COLO668 (cell line): ENCODE data around the gene MED12L.

Source experiments
- DNase-seq: peaks from one replicate; lab custom pipeline; 2025; ENCODE audit not compliant: unreplicated experiment; lab: John Stamatoyannopoulos, UW

MED12L gene

GRCh38 chr3:151400341-151400740, 314.9 kb downstream of the MED12L start:
- no peak for DNase-seq

DNA sequence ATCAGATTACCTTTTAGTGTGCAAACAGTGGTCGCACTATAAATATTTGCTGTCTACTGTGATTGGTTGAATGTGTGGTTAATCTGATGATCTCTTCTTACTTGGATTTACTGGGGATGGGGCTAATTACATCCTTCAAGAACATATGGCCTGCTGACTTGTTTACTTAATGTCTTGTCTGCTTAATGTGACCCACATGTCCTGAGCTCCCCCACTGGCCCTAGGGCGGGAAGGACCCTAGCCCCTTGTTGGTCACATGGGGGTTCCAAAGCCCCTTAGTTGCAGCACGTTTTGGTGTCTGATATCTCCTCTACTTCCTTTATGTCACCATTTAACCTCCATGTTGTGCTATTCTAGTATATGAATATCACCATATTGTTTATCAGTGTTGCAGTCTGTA, 316.9 kb downstream of the MED12L start:
- no peak for DNase-seq

DNA sequence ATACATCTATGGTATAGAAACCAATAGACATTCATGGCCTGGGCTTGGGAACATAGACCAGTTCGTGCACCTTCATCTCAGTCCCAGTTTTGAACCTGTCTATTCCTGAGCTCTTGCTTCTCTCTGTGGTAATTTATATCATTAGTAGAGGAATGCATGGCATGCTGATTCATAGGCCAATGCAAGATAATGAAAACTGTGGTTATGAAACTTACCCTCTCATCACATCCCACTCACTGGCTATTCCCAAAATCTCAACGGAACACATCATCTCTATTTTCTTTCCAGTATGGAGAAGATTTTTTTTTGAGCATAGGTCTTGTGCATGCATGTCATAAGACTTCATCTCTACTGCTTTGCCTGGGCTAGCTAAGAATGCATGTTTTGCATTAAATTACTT, 317.8 kb downstream of the MED12L start:
- no peak for DNase-seq

GRCh38 chr3:151404316-151404715, 318.9 kb downstream of the MED12L start:
- DNase-seq: no peak

DNA sequence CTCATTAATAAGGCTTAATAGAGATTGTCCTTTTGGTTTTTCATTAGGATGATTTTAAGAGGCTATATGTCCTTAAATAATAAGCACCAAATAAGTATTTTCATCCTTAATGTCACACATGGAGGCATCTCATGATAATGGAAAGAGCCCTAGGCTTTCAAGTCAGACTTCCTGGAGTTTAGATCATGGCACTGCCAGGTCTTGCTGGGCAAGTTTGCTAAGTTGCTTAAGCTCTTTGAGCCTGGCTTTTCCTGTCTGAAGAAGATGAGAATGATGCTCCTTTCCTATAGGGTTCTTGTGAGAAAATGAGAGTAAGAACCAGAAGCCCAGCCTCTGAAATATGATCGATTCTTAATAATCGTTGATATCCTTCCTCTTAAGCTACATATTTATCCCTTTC, 322.5 kb downstream of the MED12L start:
- no peak for DNase-seq

DNA sequence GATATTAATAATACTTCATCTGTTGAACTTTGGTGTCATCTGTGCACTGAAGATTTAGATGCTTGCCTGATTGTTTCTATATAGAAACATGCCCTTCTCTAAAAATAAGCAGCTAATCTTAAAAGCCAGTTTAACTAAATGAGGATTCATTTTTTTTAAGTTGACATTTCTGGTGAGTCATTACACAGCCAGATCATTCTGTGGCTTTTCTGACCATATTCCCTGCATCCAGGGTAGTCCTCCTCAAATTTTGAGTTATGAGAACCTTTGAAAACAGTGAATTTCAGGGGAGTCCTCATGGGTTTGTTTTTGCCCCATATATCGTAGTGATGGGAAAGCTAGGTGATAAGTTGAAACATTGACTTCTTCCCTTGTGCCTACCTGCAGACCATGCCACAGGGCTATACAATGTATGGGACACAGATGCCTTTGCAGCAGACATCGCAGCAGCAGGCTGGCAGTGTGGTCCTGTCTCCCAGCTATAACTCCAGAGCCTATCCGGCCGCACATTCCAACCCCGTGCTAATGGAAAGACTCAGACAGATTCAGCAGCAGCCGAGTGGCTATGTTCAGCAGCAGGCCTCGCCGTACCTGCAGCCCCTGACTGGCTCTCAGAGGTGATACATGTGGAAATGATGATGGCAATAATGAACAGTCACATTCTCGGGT, 325.6 kb downstream of the MED12L start:
- DNase-seq: no peak

- DNase-seq: no peak
Measured at GRCh38 chr3:151412989-151413388, 327.5 kb downstream of the MED12L start.

GRCh38 chr3:151415289-151415688, 329.8 kb downstream of the MED12L start:
- no peak for DNase-seq

- DNase-seq: no peak
Measured at GRCh38 chr3:151419806-151420205, 334.3 kb downstream of the MED12L start.

DNA sequence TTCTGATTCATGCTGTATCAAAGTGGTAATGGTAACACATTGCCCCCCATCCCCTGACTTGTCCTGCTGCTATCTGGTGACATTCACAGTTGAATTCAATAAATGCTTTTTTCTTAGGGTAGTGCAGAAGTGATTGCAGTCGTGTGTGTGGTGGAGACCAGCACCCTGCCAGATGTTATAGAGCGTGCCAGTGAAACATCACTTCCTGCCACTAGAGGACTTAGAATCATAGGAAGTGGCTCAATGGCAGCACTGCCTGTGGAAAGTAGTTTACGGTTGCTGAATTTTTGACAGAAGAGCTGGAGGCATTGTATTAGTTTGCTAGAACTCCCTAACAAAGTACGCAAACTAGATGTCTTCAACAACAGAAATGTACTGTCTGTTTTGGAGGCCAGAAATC, 336.5 kb downstream of the MED12L start:
- DNase-seq: no peak

- no peak for DNase-seq
Measured at GRCh38 chr3:151423091-151423490, 337.6 kb downstream of the MED12L start.

- DNase-seq: no peak
Measured at GRCh38 chr3:151425627-151426340, 340.3 kb downstream of the MED12L start.

GRCh38 chr3:151426341-151426657, 340.8 kb downstream of the MED12L start:
- no peak for DNase-seq

DNA sequence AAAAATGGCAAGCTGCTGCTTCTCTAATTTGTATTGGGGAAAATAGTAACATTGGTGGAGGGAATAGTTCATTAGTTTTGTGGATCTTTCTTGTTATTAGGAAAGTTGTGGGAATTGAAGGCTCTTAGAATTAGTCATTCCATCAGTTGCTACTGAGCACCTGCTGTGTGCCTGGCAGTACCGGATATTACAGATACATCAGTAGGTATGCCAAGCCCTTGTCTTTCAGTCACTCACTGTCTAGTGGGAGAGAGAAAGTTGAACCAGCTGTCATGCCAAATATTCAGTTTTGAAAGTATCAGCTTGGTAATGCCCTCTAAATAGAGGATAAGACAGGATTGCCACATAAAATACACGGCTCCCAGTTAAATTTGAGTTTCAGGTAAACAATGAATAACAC, 342.9 kb downstream of the MED12L start:
- DNase-seq: no peak

GRCh38 chr3:151430821-151431484, 345.5 kb downstream of the MED12L start:
- no peak for DNase-seq

GRCh38 chr3:151431940-151432339, 346.5 kb downstream of the MED12L start:
- no peak for DNase-seq

GRCh38 chr3:151432616-151433372, 347.3 kb downstream of the MED12L start:
- DNase-seq: no peak

DNA sequence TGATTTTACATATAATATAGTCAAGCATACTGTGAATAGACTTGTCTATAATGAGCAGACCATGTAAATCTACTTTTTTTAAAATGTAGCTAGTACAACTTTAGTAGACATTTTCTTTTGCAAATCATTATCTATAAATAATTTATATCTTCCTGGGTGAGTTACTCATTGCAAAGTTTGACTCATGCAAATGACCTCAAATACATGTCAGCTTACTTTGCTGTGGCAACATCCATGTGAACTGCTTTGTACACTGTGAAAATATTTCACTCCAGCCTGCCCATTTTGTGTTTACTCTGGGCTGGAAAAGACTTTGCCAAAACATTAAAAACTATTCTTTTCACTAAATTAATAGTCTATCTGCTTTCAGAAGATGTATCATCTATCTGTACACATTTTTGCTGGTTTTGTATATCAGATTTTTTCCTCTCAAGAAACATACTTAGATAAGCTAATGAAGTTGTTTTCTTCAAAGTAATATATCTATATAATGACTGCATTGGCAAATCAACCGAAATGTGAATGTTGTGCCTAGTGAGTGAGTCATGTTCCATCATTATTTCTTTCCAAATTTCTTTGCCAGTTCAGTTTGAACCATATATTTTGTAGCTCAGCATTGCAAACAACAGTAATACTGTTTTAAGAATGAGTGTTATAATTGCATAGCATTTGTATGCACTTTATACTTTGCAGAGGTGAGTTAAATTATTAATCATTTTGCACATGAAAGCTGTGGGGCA, 348.9 kb downstream of the MED12L start:
- DNase-seq: no peak

DNA sequence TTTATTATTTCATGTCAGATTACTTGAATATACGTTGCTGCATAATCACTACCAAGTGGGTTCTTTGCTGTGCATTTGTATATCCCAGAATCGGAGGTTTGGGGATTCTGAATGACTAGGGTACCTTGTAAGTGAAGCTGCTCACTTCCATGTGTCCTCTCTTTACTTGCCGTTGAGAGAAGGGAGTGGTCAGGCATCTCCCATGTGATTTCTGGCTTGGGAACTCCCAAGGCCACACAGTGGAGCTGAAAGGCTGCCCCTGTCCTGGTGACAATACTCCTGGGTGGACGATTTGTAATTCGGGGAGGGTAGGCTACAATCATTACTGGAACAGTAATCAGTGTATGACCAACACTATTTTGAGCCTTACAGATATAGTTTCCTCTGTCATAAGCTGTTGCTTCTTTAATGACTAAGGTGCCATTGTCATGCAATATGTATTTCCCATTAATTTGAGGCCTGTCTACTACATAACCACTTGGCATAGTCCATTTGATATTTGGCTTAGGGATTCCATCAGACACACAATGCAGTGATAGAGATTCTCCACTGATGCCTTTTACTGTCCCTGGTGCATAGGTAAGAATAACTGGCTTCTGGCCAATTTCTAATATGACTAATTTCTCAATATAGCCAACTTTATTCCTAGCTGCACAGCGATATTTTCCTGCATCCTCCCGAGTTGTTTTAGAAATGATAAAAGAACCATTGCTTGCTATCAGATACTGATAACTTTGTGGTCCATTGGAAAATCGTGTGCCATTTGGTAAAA, 351.4 kb downstream of the MED12L start:
- DNase-seq: no peak

- no peak for DNase-seq
Measured at GRCh38 chr3:151437906-151438305, 352.4 kb downstream of the MED12L start.
